Astrocyte (in vitro differentiated cells and primary cell): ENCODE results near the gene UAP1L1.

ENCODE experiments used
- EZH2 ChIP-seq: IDR thresholded peaks from 2 replicates; pipeline ENCODE4 v1.6.1; 2012; ENCODE audit warnings: mild to moderate bottlenecking, low read length, inconsistent platforms; ENCODE audit not compliant: insufficient read depth
- TF ChIP-seq, protein P1 (sequence below): IDR thresholded peaks from 2 replicates; pipeline ENCODE4 v1.5.1; 2011; ENCODE audit warnings: low read depth, mild to moderate bottlenecking, inconsistent platforms, low read length, moderate library complexity; ENCODE audit not compliant: insufficient read depth

DNA sequence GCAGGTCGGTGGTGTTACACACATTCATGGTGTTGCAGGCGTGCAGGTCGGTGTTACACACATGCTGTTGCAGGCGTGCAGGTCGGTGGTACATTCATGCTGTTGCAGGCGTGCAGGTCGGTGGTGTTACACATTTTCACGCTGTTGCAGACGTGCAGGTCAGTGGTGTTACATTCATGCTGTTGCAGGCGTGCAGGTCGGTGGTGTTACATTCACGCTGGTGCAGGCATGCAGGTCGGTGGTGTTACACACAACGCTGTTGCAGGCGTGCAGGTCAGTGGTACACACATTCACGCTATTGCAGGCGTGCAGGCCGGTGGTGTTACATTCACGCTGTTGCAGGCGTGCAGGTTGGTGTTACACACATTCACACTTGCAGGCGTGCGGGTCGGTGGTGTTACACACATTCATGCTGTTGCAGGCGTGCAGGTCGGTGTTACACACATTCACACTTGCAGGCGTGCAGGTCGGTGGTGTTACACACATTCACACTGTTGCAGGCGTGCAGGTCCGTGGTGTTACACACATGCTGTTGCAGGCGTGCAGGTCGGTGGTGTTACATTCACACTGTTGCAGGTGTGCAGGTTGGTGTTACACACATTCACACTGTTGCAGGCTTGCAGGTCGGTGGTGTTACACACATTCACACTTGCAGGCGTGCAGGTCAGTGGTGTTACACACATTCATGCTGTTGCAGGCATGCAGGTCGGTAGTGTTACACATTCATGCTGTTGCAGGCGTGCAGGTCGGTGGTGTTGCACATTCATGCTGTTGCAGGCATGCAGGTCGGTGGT lies 26.1 kb downstream of the UAP1L1 start:
- TF ChIP-seq, protein P1, sequence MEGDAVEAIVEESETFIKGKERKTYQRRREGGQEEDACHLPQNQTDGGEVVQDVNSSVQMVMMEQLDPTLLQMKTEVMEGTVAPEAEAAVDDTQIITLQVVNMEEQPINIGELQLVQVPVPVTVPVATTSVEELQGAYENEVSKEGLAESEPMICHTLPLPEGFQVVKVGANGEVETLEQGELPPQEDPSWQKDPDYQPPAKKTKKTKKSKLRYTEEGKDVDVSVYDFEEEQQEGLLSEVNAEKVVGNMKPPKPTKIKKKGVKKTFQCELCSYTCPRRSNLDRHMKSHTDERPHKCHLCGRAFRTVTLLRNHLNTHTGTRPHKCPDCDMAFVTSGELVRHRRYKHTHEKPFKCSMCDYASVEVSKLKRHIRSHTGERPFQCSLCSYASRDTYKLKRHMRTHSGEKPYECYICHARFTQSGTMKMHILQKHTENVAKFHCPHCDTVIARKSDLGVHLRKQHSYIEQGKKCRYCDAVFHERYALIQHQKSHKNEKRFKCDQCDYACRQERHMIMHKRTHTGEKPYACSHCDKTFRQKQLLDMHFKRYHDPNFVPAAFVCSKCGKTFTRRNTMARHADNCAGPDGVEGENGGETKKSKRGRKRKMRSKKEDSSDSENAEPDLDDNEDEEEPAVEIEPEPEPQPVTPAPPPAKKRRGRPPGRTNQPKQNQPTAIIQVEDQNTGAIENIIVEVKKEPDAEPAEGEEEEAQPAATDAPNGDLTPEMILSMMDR: no peak
- no peak for TF ChIP-seq EZH2
